ENCODE results near the gene POLQ.
"Not testable (repeated sequence)": the region's sequence is repeated elsewhere in the genome, so short reads cannot be mapped to it uniquely, and the experiment has no call there.

The POLQ gene

GRCh38 chr3:121508389-121508788, 37.4 kb downstream of the POLQ start:
- no peak for DNase-seq (ENCODE audit: low spot score)

DNA sequence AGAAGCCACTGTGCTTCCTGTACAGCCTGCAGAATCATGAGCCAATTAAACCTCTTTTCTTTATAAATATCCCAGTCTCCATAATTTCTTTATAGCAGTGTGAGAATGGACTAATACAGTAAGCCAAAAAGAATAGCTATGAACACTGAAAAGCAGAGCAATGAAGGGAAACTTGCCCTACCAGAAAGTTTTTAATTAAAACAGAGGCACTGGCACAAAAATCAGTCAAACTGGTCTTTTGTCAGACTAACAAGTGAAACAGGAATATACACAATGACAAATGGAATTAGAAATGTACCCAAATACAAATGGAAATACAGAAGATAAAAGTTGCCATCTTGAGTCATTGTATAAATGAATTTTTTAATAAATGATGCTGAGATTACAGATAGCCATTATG, 40.5 kb downstream of the POLQ start:
- no peak for DNase-seq (ENCODE audit: low spot score)

DNA sequence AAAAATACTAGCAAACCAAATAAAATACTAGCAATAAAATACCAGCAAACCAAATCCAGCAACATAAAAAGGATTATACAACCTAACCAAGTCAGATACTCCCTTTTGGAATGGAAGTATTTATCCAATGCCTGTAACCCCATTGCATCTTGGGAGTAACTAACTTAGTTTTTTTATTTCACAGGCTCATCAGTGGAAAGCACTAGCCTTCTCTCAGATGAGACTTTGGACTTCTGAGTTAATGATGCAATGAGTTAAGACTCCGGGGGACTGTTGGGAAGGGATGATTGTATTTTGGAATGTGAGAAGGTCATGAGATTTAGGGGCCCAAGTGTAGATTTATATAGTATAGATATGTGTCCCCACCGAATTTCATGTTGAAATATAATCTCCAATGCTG, 41.2 kb downstream of the POLQ start:
- DNase-seq (ENCODE audit: low spot score) = no peak

- no peak for DNase-seq (ENCODE audit: low spot score)
Measured at GRCh38 chr3:121496786-121497185, 49.0 kb downstream of the POLQ start.

- DNase-seq (ENCODE audit: low spot score) = no peak
Measured at GRCh38 chr3:121493431-121493830, 52.4 kb downstream of the POLQ start.

GRCh38 chr3:121491683-121492320, 54.0 kb downstream of the POLQ start:
- DNase-seq (ENCODE audit: low spot score) = no peak

- no peak for DNase-seq (ENCODE audit: low spot score)
Measured at GRCh38 chr3:121490161-121490560, 55.6 kb downstream of the POLQ start.

DNA sequence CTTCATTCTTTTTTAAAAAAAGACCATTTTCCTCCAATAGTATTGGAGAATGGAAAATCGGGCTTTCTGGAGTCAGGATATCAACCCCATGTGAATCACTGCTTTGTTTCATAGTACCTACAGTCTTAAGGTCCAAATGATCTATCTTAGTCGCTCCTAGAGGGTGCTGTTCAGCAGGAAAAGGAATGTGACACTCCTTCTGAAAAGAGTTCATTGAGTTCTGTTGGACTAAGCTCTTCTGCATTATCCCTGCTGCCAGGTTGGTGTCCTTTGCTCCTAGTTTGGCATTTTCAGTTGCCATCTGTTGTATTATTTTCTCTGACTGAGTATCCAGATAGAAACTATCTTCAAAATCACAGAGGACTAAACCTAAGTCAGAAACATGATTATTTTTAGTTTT, 57.2 kb downstream of the POLQ start:
- no peak for DNase-seq (ENCODE audit: low spot score)

GRCh38 chr3:121483290-121483689, 62.5 kb downstream of the POLQ start:
- no peak for DNase-seq (ENCODE audit: low spot score)

- no peak for DNase-seq (ENCODE audit: low spot score)
Measured at GRCh38 chr3:121482660-121483059, 63.1 kb downstream of the POLQ start.

DNA sequence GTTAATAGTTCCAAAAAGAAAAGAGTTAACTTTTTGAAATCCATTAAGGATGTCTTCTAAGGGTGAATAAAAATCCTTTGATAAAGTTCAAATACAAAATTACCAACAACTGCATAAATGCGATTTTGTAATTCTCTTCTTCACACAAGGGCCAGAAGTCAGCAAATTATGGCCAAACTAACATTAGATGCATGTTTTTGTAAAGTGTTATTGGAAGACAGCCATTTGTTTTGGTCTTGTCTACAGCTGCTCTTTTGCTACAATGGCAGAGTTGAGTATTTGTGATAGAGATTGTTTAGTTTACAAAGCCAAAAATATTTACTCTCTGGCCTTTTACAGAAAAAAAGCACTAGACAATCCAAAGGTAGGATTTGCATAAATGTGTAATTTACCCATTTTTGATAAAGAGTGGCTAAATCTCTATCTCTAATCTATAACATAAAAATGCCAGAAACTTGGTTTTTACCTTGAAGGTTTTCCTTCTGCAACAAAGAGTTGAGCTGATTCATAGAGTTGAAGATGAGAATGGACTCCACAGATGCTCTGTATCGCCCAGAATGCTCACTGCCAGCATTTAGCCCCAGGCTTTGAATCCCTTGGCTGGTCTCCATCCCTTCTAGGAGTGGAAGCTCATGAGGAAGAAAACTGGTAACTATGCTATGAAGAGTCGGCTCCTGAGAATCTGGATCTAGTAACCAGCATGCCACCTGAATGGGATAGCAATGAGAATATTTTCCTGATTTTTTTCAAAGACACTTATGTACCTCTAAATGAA, 64.5 kb downstream of the POLQ start:
- DNase-seq (ENCODE audit: low spot score) = no peak

GRCh38 chr3:121477589-121477988, 68.2 kb downstream of the POLQ start:
- DNase-seq (ENCODE audit: low spot score) = no peak

DNA sequence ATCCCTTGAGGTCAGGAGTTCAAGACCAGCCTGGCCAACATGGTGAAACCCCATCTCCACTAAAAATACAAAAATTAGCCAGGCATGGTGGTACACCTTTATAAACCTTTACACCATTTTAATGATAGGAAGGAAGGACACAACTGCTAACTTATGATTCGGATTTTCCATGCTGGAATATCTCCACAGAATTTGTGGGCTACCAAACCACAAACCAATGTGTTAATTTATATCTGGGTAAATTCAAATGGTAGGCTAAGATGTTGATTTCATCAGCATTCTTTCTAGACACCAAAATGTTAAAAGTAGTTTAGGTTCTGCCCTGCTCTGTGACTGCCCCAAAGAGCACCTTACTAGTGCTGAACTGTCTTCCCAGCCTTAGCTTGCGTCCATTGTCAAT, 72.8 kb downstream of the POLQ start:
- DNase-seq (ENCODE audit: low spot score) = no peak

- DNase-seq (ENCODE audit: low spot score) = no peak
Measured at GRCh38 chr3:121467085-121467484, 78.7 kb downstream of the POLQ start.

- no peak for DNase-seq (ENCODE audit: low spot score)
Measured at GRCh38 chr3:121463745-121464144, 82.0 kb downstream of the POLQ start.

DNA sequence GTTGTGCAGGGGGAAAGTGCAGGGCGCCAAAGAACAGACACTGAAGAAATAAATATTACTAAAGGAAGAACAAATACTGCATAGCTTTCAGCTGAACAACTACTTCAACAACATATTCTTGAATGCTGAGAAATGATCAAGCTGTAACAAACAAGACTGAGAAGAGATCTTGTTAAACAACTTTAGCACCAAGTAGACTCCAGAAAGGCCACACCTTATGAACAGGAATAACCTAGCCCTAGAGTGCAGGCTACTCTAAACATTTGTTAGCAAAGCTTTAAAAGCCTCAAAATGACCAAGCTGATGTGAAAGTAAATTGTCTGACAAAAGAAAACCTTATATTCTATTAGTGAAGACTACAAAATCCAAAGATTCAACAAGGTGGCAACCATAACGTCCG, 83.2 kb downstream of the POLQ start:
- DNase-seq (ENCODE audit: low spot score) = no peak

DNA sequence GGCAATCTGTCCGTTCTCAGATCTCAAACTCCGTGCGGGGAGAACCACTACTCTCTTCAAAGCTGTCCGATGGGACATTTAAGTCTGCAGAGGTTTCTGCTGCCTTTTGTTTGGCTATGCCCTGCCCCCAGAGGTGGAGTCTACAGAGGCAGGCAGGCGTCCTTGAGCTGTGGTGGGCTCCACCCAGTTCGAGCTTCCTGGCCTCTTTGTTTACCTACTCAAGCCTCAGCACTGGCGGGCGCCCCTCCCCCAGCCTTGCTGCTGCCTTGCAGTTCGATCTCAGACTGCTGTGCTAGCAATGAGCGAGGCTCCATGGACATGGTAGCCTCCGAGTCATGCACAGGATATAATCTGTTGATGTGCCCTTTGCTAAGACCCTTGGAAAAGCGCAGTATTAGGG, 94.0 kb downstream of the POLQ start:
- DNase-seq (ENCODE audit: low spot score) = not testable (repeated sequence)

GRCh38 chr3:121443456-121443855, 102.3 kb downstream of the POLQ start:
- DNase-seq (ENCODE audit: low spot score) = no peak

GRCh38 chr3:121436641-121437040, 109.1 kb downstream of the POLQ start:
- DNase-seq (ENCODE audit: low spot score) = no peak

DNA sequence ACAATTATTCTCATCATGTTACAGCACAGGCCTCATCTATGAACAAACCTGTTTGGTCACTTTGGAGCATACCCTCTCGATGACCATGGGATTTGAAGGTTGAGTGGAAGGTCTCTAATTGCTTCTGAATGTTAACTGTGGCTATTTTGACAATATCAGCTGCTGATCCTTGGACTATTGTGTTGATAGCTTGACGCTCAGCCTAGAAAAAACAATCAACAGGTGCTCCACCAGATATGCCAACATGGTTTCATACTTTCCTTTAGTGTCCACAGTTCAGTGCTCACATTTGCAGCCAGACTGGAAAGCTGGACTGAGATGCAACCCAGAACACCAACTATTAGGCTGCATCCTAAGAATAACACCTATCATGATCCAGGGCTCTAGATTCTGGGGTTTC, 109.7 kb downstream of the POLQ start:
- no peak for DNase-seq (ENCODE audit: low spot score)

GRCh38 chr3:121431726-121432517, 113.9 kb downstream of the POLQ start:
- DNase-seq (ENCODE audit: low spot score) = no peak

DNA sequence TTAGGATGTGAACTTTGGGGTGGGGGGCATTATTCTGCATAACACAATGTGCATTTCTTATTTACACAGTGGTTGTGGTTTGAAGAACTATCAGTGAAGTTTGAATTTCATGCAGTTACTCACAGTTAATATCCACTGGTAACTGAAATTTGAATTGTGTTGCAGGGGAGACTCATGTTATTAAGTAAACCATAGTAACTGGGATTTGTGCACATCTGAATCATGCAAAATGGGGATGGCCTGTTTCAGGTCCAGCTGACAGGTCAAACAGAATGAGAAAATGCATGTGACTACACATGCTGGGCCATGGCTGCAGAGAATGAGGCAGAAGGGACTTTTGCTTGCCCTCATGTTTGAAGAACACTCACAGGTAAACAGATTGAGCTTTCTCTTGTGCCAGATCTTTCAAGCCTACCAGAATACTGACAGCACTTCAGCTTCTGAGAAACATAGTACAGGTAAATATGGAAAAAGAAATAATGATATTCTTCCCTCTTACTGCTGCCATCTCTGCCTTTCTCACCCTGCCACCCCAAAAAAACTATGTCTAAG, 115.0 kb downstream of the POLQ start:
- DNase-seq (ENCODE audit: low spot score) = no peak

GRCh38 chr3:121424549-121424948, 121.2 kb downstream of the POLQ start:
- DNase-seq (ENCODE audit: low spot score) = no peak

Measured in left forelimb (tissue), 1 donor.